Lower lobe of right lung (tissue), 2 donors: ENCODE measurements around the gene LRRK1. TPM values are rescaled to one million over a fixed set of nuclear protein-coding genes. Genes with fewer than 3 reads are reported as not detected.

ENCODE experiments used
- ATAC-seq, 2 donors: fragments of 200-7000 bp; cut with Tn5 transposase; one replicate each; pipeline ENCODE4 v1.9.1; 2020 to 2022; ENCODE audit warnings: mild to moderate bottlenecking in 2 of 2, moderate library complexity in 2 of 2
- DNase-seq: peaks from one replicate; pipeline ENCODE4 v3.0.0-alpha.2; 2020
- H3K27ac ChIP-seq: fragments of 200-600 bp; one replicate; pipeline ENCODE4 v1.8.0; 2022
- H3K27me3 ChIP-seq: fragments of 200-600 bp; one replicate; pipeline ENCODE4 v1.8.0; 2022; ENCODE audit warnings: low read depth
- H3K36me3 ChIP-seq: fragments of 200-600 bp; one replicate; pipeline ENCODE4 v1.8.0; 2022; ENCODE audit warnings: mild to moderate bottlenecking
- H3K4me1 ChIP-seq: fragments of 200-600 bp; one replicate; pipeline ENCODE4 v1.8.0; 2022
- H3K4me3 ChIP-seq: fragments of 200-600 bp; one replicate; pipeline ENCODE4 v1.8.0; 2022; ENCODE audit warnings: mild to moderate bottlenecking
- H3K9me3 ChIP-seq: fragments of 200-600 bp; one replicate; pipeline ENCODE4 v1.8.0; 2022
- intact Hi-C: fragments of 100-400 bp; cut with DNase I; formaldehyde crosslinking; loops from one replicate; pipeline ENCODE4 v1.11.0; 2022
- total RNA-seq: library from RNA; stranded (reverse); fragmentation: NEBNext Ultra II Directional; extraction: Animal tissue kit (Norgen Biotek cat#: 25700); gene quantifications from one replicate; pipeline ENCODE4 v1.2.1, GENCODE V29; 2021
- TF ChIP-seq, protein P1 (sequence below): fragments of 200-600 bp; IDR thresholded peaks from one replicate; pipeline ENCODE4 v1.8.0; 2022; ENCODE audit warnings: antibody characterized with exemption, mild to moderate bottlenecking
- donor health status: DM: no; HTN: yes; CAD: no; lungs with severe emphysema.

LRRK1 gene
- total RNA-seq, 1 donor from 2014 or later: 24.3 TPM

DNA sequence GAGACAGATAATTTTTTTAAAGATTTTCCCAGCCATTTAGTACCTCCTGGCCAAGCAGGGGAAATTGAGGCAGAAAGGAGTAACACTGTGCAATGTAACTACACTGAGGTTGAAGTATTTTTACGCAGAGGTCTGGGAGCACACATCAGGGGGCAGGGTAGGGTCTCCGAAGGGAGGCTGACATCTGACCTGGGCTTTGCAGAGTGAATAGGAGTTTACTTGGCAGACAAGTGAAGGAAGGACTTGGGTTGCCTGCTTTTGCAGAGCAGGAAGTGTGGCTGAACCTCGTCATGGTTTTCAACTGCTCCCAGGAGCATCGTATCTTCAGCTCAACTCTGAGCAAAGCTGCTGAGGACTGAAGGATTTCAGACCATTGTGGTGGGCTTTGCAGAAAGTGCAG, 66.2 kb downstream of the LRRK1 start:
- intact Hi-C loops: no loop called here
- H3K9me3 ChIP-seq: no peaks in the 10 kb centered on the region
- H3K4me3 ChIP-seq: no peak overlapping the region
- DNase-seq (no peak), ATAC-seq (no peak)
- H3K27ac ChIP-seq: no peak overlapping the region
- no peaks in the 10 kb centered on the region for H3K27me3 ChIP-seq
- H3K4me1 ChIP-seq: no peaks in the 10 kb centered on the region
- peaks cover 15% of the 10 kb centered on the region for H3K36me3 ChIP-seq
- TF ChIP-seq, protein P1, sequence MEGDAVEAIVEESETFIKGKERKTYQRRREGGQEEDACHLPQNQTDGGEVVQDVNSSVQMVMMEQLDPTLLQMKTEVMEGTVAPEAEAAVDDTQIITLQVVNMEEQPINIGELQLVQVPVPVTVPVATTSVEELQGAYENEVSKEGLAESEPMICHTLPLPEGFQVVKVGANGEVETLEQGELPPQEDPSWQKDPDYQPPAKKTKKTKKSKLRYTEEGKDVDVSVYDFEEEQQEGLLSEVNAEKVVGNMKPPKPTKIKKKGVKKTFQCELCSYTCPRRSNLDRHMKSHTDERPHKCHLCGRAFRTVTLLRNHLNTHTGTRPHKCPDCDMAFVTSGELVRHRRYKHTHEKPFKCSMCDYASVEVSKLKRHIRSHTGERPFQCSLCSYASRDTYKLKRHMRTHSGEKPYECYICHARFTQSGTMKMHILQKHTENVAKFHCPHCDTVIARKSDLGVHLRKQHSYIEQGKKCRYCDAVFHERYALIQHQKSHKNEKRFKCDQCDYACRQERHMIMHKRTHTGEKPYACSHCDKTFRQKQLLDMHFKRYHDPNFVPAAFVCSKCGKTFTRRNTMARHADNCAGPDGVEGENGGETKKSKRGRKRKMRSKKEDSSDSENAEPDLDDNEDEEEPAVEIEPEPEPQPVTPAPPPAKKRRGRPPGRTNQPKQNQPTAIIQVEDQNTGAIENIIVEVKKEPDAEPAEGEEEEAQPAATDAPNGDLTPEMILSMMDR: no peak

DNA sequence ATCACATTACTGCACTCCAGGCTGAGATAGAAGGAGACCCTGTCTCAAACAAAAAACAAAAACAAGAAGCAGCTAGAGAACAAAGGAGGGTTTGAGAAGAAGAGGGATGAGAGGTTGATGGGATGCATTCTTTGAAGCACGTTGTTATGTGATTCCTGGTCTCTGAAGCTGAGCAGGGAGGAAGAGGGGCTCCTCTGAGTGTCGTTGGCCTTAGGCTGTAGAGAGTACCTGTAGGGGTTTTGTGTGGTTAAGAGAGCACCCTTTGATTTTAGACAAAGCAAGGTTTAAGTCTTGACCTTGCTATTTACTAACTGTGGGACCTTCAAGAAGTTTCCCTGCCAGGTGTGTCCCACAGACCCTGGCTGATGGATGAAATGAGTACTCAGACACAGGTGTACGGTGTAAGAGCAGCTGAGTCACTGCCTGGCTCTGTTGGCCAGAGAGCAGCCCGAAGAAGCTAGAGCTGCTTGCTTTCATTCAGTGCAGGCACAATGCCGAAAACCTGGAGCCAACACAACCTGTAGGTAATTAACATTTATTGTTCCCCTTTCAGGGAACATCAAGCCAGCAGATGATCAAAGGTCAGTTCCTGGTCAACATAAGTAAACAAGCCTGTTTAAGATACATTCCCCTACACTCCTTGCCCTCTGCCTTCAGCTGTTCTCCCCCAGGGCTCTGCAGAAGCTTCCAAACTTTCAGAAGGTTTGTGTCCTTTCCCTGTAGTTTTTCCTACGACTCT, 67.2 kb downstream of the LRRK1 start:
- ATAC-seq: no peak

DNA sequence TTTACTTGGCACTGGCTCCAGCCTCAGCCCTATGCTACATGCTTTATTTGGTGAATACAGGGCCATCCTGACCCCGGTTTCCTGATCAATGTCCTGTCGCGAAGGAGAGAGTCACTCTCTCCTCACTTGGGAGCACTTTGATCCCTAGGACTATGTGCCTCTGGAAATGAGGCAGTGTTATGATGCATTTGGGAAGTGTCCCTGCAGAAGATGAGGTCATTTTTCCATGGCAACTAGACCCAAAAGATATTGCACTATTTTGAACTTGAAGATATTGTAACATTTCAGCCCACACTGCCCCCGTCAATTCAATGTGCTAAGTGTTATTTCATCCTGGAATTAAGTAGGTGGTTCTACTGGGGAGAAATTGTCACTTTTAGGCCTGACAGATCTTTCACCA, 68.0 kb downstream of the LRRK1 start:
- Histone ChIP-seq H3K36me3 (peaks cover 15% of the 10 kb centered on the region), H3K4me1 (no peaks in the 10 kb centered on the region), H3K27ac (no peak overlapping the region), H3K27me3 (no peaks in the 10 kb centered on the region), H3K4me3 (no peak overlapping the region), H3K9me3 (no peaks in the 10 kb centered on the region)
- intact Hi-C loops: no loop called here
- DNase-seq (no peak), ATAC-seq (no peak)
- TF ChIP-seq, protein P1: no peak

More for the DNA sequence above, 67.2 kb downstream of the LRRK1 start:
- Histone ChIP-seq H3K9me3 (no peaks in the 10 kb centered on the region), H3K27ac (no peak overlapping the region), H3K4me1 (no peaks in the 10 kb centered on the region), H3K36me3 (peaks cover 15% of the 10 kb centered on the region), H3K4me3 (no peak overlapping the region), H3K27me3 (no peaks in the 10 kb centered on the region)
- intact Hi-C loops: no loop called here
- no peak for DNase-seq
- TF ChIP-seq, protein P1: no peak

DNA sequence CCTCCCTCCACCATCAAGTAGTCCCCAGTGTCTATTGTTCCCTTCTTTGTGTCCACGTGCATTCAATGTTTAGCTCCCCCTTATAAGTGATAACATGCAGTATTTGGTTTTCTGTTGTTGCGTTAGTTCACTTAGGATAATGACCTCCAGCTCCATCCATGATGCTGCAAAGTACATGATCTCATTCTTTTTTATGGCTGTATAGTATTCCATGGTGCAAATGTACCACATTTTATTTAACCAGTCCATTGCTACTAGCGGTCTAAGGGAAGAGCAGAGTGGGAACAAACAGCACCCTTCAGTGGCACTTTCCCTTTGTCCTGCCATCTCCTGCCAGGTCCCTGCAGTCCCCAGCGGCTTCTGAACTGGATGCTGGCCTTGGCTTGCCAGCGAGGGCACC, 69.1 kb downstream of the LRRK1 start:
- Histone ChIP-seq H3K27ac (no peak overlapping the region), H3K27me3 (no peaks in the 10 kb centered on the region), H3K36me3 (peaks cover 15% of the 10 kb centered on the region), H3K9me3 (no peaks in the 10 kb centered on the region), H3K4me3 (no peak overlapping the region), H3K4me1 (no peaks in the 10 kb centered on the region)
- no peak for ATAC-seq
- intact Hi-C loops: no loop called here
- TF ChIP-seq, protein P1: no peak
- DNase-seq: no peak

DNA sequence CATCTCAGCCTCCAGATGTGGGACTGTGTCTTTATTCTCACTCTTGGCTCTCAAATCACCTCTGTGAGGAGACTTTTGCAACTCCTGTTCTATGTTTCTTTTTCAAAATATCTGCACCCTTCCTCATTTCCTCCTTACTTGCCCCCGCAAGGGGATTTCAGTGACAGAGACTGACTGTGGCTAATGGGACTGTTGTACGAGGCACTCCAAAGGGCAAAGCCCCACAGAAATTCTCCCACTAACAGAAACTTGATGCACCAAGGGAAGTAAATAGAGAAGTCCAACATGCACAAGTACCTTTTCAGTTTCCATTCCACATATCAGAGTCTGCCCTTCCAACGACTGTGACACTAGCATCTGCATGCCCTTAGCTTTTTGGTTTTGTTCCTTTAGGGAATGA, 69.7 kb downstream of the LRRK1 start:
- ATAC-seq (no peak), DNase-seq (no peak)
- no peaks in the 10 kb centered on the region for H3K9me3 ChIP-seq
- H3K36me3 ChIP-seq: peaks cover 15% of the 10 kb centered on the region
- no peak overlapping the region for H3K27ac ChIP-seq
- intact Hi-C loops: no loop called here
- no peaks in the 10 kb centered on the region for H3K4me1 ChIP-seq
- H3K27me3 ChIP-seq: no peaks in the 10 kb centered on the region
- TF ChIP-seq, protein P1: no peak
- H3K4me3 ChIP-seq: no peak overlapping the region
